PC-3 (cell line): ENCODE data around the gene TSKS.

Source experiments
- CTCF ChIP-seq: fragments of 300-600 bp; sonication (generic); conservative IDR thresholded peaks from 2 replicates; pipeline ENCODE4 v1.5.1; 2017; ENCODE audit warnings: antibody characterized with exemption, low read depth, mild to moderate bottlenecking, low read length
- EZH2 ChIP-seq: fragments of 300-600 bp; sonication (generic); IDR thresholded peaks from one replicate; pipeline ENCODE4 v1.6.1; 2017; ENCODE audit warnings: antibody characterized with exemption, mild to moderate bottlenecking, low read length; ENCODE audit not compliant: unreplicated experiment

GRCh38 chr19:49761249-49761624 is 1.9 kb downstream of the TSKS start:
- TF ChIP-seq CTCF (no peak), EZH2 (no peak)
